H9 (cell line): Measurements from ENCODE around the gene ITGA2. TPM values are rescaled to one million over a fixed set of nuclear protein-coding genes. Genes with fewer than 3 reads are reported as not detected.

Experiments used
- DNase-seq: peaks from one replicate; pipeline ENCODE4 v3.0.0-alpha.2; 2017
- H2AFZ ChIP-seq: one replicate; pipeline ENCODE4 v1.6.1; 2013; ENCODE audit warnings: mild to moderate bottlenecking, low read length, control low read depth, moderate library complexity
- H2AK5ac ChIP-seq: 2 replicates; pipeline ENCODE4 v1.6.1; 2013; ENCODE audit warnings: low read length, control low read depth, mixed read lengths; ENCODE audit not compliant: insufficient read length
- H2BK120ac ChIP-seq: one replicate; pipeline ENCODE4 v1.6.1; 2013; ENCODE audit warnings: low read depth, mild to moderate bottlenecking, low read length, control low read depth, inconsistent platforms; ENCODE audit not compliant: poor library complexity, severe bottlenecking
- H2BK12ac ChIP-seq: 2 replicates; pipeline ENCODE4 v1.6.1; 2013; ENCODE audit warnings: low read length, control low read depth, mixed read lengths, low read depth; ENCODE audit not compliant: insufficient read length
- H2BK15ac ChIP-seq: 2 replicates; pipeline ENCODE4 v1.6.1; 2013; ENCODE audit warnings: low read depth, low read length, control low read depth
- H2BK20ac ChIP-seq: one replicate; pipeline ENCODE4 v1.6.1; 2013; ENCODE audit warnings: low read depth, mild to moderate bottlenecking, low read length, control low read depth, inconsistent platforms; ENCODE audit not compliant: poor library complexity, severe bottlenecking
- H2BK5ac ChIP-seq: 2 replicates; pipeline ENCODE4 v1.6.1; 2013; ENCODE audit warnings: low read length, control low read depth, mixed read lengths; ENCODE audit not compliant: insufficient read length
- H3K14ac ChIP-seq: 2 replicates; pipeline ENCODE4 v1.6.1; 2013; ENCODE audit warnings: low read length, control low read depth; ENCODE audit not compliant: insufficient read depth
- H3K18ac ChIP-seq: 2 replicates; pipeline ENCODE4 v1.6.1; 2013; ENCODE audit warnings: low read depth, mild to moderate bottlenecking, mixed read lengths, low read length, control low read depth; ENCODE audit not compliant: insufficient read length
- H3K23ac ChIP-seq: 2 replicates; pipeline ENCODE4 v1.6.1; 2013; ENCODE audit warnings: low read length, control low read depth, mixed read lengths, low read depth; ENCODE audit not compliant: insufficient read length
- H3K23me2 ChIP-seq: 2 replicates; pipeline ENCODE4 v1.6.1; 2013; ENCODE audit warnings: low read depth, mild to moderate bottlenecking, mixed read lengths, low read length, control low read depth; ENCODE audit not compliant: insufficient read length, poor library complexity, severe bottlenecking
- H3K27ac ChIP-seq: 2 replicates; pipeline ENCODE4 v1.5.1; 2013; ENCODE audit warnings: low read length, control low read depth, mixed read lengths, low read depth; ENCODE audit not compliant: insufficient read length
- H3K27me3 ChIP-seq: 2 replicates; pipeline ENCODE4 v1.6.1; 2013; ENCODE audit warnings: low read length, control low read depth, inconsistent platforms; ENCODE audit not compliant: insufficient read depth
- H3K4ac ChIP-seq: 2 replicates; pipeline ENCODE4 v1.6.1; 2013; ENCODE audit warnings: low read depth, mild to moderate bottlenecking, control low read depth, inconsistent platforms, low read length, moderate library complexity
- H3K4me1 ChIP-seq: 2 replicates; pipeline ENCODE4 v1.6.1; 2013; ENCODE audit warnings: low read length, control low read depth, inconsistent platforms; ENCODE audit not compliant: insufficient read depth
- H3K4me2 ChIP-seq: 2 replicates; pipeline ENCODE4 v1.6.1; 2013; ENCODE audit warnings: low read length, control low read depth, mixed read lengths; ENCODE audit not compliant: insufficient read length, insufficient read depth
- H3K56ac ChIP-seq: 2 replicates; pipeline ENCODE4 v1.6.1; 2013; ENCODE audit warnings: low read depth, mild to moderate bottlenecking, mixed read lengths, low read length, control low read depth; ENCODE audit not compliant: insufficient read length
- H3K79me1 ChIP-seq: 2 replicates; pipeline ENCODE4 v1.6.1; 2013; ENCODE audit warnings: low read depth, mild to moderate bottlenecking, moderate library complexity, low read length, control low read depth, inconsistent platforms; ENCODE audit not compliant: insufficient read depth, poor library complexity, severe bottlenecking
- H3K79me2 ChIP-seq: 2 replicates; pipeline ENCODE4 v1.6.1; 2013; ENCODE audit warnings: low read length, control low read depth, inconsistent platforms; ENCODE audit not compliant: insufficient read depth
- H3K9ac ChIP-seq: 2 replicates; pipeline ENCODE4 v1.6.1; 2013; ENCODE audit warnings: low read length, control low read depth, mixed read lengths; ENCODE audit not compliant: insufficient read length; ENCODE audit errors: extremely low read depth
- H3K9me3 ChIP-seq: one replicate; pipeline ENCODE4 v1.6.1; 2013; ENCODE audit warnings: low read depth, low read length, inconsistent platforms; ENCODE audit not compliant: control insufficient read depth
- H3T11ph ChIP-seq: one replicate; pipeline ENCODE4 v1.6.1; 2013; ENCODE audit warnings: mild to moderate bottlenecking, low read length, control low read depth, inconsistent platforms
- H4K20me1 ChIP-seq: one replicate; pipeline ENCODE4 v1.6.1; 2013; ENCODE audit not compliant: control insufficient read depth, insufficient read length, insufficient read depth
- H4K5ac ChIP-seq: 2 replicates; pipeline ENCODE4 v1.6.1; 2013; ENCODE audit warnings: low read depth, mild to moderate bottlenecking, mixed read lengths, low read length, control low read depth; ENCODE audit not compliant: insufficient read length
- H4K8ac ChIP-seq: replicated peaks from 2 replicates; pipeline ENCODE4 v1.6.1; 2013; ENCODE audit warnings: low read length, control low read depth, mixed read lengths, low read depth; ENCODE audit not compliant: insufficient read length
- H4K91ac ChIP-seq: 2 replicates; pipeline ENCODE4 v1.6.1; 2013; ENCODE audit warnings: low read depth, mild to moderate bottlenecking, moderate library complexity, mixed read lengths, low read length, control low read depth; ENCODE audit not compliant: insufficient read length
- H3K27ac Mint-ChIP-seq, 3 experiments: 2 replicates in 2 of 3; 3 replicates in 1 of 3; pipeline ENCODE4 v1.8.0; 2020 to 2021; ENCODE audit warnings: mixed read lengths in 3 of 3, mild to moderate bottlenecking in 1 of 3, moderate library complexity in 1 of 3
- H3K27me3 Mint-ChIP-seq: 2 replicates; pipeline ENCODE4 v1.8.0; 2021; ENCODE audit warnings: low read depth, mild to moderate bottlenecking, moderate library complexity, mixed read lengths
- H3K36me3 Mint-ChIP-seq, 3 experiments: 2 replicates in 2 of 3; 3 replicates in 1 of 3; pipeline ENCODE4 v1.8.0; 2020 to 2021; ENCODE audit warnings: low read depth in 3 of 3, mixed read lengths in 3 of 3; ENCODE audit not compliant: insufficient read depth in 1 of 3
- H3K4me1 Mint-ChIP-seq, 2 experiments: 2 replicates each; pipeline ENCODE4 v1.8.0; 2020; ENCODE audit warnings: mixed read lengths in 2 of 2
- H3K4me3 Mint-ChIP-seq, 2 experiments: 2 replicates in 1 of 2; 3 replicates in 1 of 2; pipeline ENCODE4 v1.8.0; 2020 to 2021; ENCODE audit warnings: mild to moderate bottlenecking in 2 of 2, mixed read lengths in 2 of 2, moderate library complexity in 1 of 2
- H3K9me3 Mint-ChIP-seq, 2 experiments: 2 replicates in 1 of 2; 3 replicates in 1 of 2; pipeline ENCODE4 v1.8.0; 2020; ENCODE audit warnings: mild to moderate bottlenecking in 2 of 2, mixed read lengths in 2 of 2, moderate library complexity in 1 of 2
- CTCF ChIP-seq: fragments of 200-600 bp; sonication (generic); conservative IDR thresholded peaks from 3 replicates; pipeline ENCODE4 v1.8.0; 2021; ENCODE audit warnings: antibody characterized with exemption, mild to moderate bottlenecking
- WGBS: extraction: QIAGEN DNeasy Blood & Tissue Kit; methylation state at CpG from one replicate; pipeline ENCODE4 v1.1.7; 2013; ENCODE audit warnings: missing lambda C conversion rate, low lambda C conversion rate, mixed read lengths; ENCODE audit not compliant: insufficient read length; ENCODE audit errors: extremely low coverage; 5-methylcytosine and 5-hydroxymethylcytosine counted together
- total RNA-seq: library from RNA; stranded (reverse); gene quantifications from 2 replicates; pipeline ENCODE4 v1.2.1, GENCODE V29; 2021

ITGA2 gene
- total RNA-seq, 1 experiment from 2014 or later = 3.0 TPM

DNA sequence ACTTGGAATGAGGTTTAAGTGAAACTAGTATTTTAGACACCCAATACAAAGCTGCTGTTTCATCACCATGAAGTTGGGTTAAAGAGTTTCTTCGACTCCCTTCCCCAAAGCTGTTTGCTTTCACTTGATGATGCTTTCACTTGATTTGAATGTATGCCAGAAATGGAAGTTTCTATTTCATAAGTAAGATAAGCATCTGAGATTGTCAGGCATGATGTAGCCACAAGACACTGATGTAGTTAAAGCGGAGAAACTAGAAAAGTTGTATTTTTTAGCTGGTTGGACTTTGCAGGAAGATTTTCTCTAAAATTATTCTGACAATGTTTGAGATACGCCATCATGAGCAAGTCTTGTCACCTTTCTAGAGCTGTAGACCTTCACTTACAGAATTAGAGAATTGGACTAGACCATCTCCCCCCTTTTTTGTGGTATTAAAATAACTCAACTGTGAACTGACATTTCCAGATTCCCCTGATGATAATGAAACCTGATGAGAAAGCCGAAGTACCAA, 100.4 kb downstream of the ITGA2 start:
- Histone ChIP-seq H4K20me1 (no peaks in the 10 kb centered on the region), H3K14ac (no peak overlapping the region), H3T11ph (no peak overlapping the region), H2AK5ac (no peak overlapping the region), H3K4me2 (no peak overlapping the region), H3K27ac (no peak overlapping the region), H4K91ac (no peak overlapping the region), H2BK120ac (no peak overlapping the region), H2BK20ac (no peak overlapping the region), H3K9me3 (no peaks in the 10 kb centered on the region), H3K23me2 (no peaks in the 10 kb centered on the region), H3K23ac (no peak overlapping the region), H3K79me2 (no peaks in the 10 kb centered on the region), H2BK5ac (no peak overlapping the region), H3K27me3 (no peaks in the 10 kb centered on the region), H3K4ac (no peak overlapping the region), H4K8ac (no peak overlapping the region), H3K18ac (no peak overlapping the region), H3K56ac (no peak overlapping the region), H2AFZ (no peak overlapping the region), H3K9ac (no peak overlapping the region), H4K5ac (no peak overlapping the region), H3K79me1 (no peaks in the 10 kb centered on the region), H3K4me1 (no peaks in the 10 kb centered on the region), H2BK15ac (no peak overlapping the region), H2BK12ac (no peak overlapping the region)
- DNase-seq = no peak
- no peak for TF ChIP-seq CTCF
- Mint-ChIP-seq H3K36me3 (no peaks in the 10 kb centered on the region), H3K9me3 (no peaks in the 10 kb centered on the region), H3K27me3 (no peaks in the 10 kb centered on the region), H3K27ac (no peak overlapping the region), H3K4me3 (no peak overlapping the region), H3K4me1 (0 out of 4 replicates have a peak, but pooled peaks cover 0 to 3% of the 10 kb centered on the region in 2 experiments)
- WGBS = no CpG with 5 or more reads among the region's 4 CpGs
